Measurements from ENCODE around the gene ANXA2.
"Not testable (repeated sequence)": the region's sequence is repeated elsewhere in the genome, so short reads cannot be mapped to it uniquely, and the experiment has no call there.

The ANXA2 gene

GRCh38 chr15:60338810-60339209, 59.0 kb downstream of the ANXA2 start:
- DNase-seq = no peak

- DNase-seq = no peak
These were observed 60.7 kb downstream of the ANXA2 start for GRCh38 chr15:60337076-60337475.

- not testable (repeated sequence) for DNase-seq
These were observed 62.5 kb downstream of the ANXA2 start for GRCh38 chr15:60335296-60335695.

GRCh38 chr15:60328852-60329443, 68.8 kb downstream of the ANXA2 start:
- no peak for DNase-seq

GRCh38 chr15:60326824-60327654, 70.7 kb downstream of the ANXA2 start:
- DNase-seq = peak; percentile 37

- DNase-seq = no peak
These were observed 71.4 kb downstream of the ANXA2 start for GRCh38 chr15:60326343-60326742.

- no peak for DNase-seq
These were observed 71.9 kb downstream of the ANXA2 start for GRCh38 chr15:60325905-60326304.

- DNase-seq = peak; percentile 35
These were observed 72.9 kb downstream of the ANXA2 start for GRCh38 chr15:60324706-60325438.

GRCh38 chr15:60323322-60323721, 74.5 kb downstream of the ANXA2 start:
- no peak for DNase-seq

GRCh38 chr15:60320365-60320764, 77.4 kb downstream of the ANXA2 start:
- DNase-seq = no peak

- DNase-seq = no peak
These were observed 79.4 kb downstream of the ANXA2 start for GRCh38 chr15:60318216-60318867.

GRCh38 chr15:60316961-60317360, 80.8 kb downstream of the ANXA2 start:
- DNase-seq = no peak

GRCh38 chr15:60315878-60316277, 81.9 kb downstream of the ANXA2 start:
- DNase-seq = no peak

- no peak for DNase-seq
These were observed 83.9 kb downstream of the ANXA2 start for GRCh38 chr15:60313906-60314305.

GRCh38 chr15:60307034-60307433, 90.8 kb downstream of the ANXA2 start:
- DNase-seq = no peak

GRCh38 chr15:60301024-60301423, 96.8 kb downstream of the ANXA2 start:
- DNase-seq = no peak

- DNase-seq = no peak
These were observed 98.2 kb downstream of the ANXA2 start for GRCh38 chr15:60299452-60300047.

Measured in NCI-H226 (cell line).